Measurements from ENCODE around the gene GBE1. TPM values are rescaled to one million over a fixed set of nuclear protein-coding genes. Genes with fewer than 3 reads are reported as not detected.

GBE1 gene
- total RNA-seq, 5 donors from 2014 or later (not counting 1 experiment from before 2014, with no cell fraction given) = 8.1 to 9.2 (median 8.7) TPM

- ChIA-PET POLR2A (no interaction called here), CTCF (no interaction called here)
- H3K27me3 Mint-ChIP-seq = no peaks in the 10 kb centered on the region
- H3K27me3 ChIP-seq (replicated peaks in 1 of 2; ENCODE audit: control insufficient read depth in 2 of 2, extremely low read depth in 1 of 2, insufficient read depth in 2 of 2, low read length in 1 of 2) = no peaks in the 10 kb centered on the region
- H3K36me3 Mint-ChIP-seq = peaks cover 2% of the 10 kb centered on the region
- no peak overlapping the region for H3K27ac Mint-ChIP-seq
- H3K4me3 Mint-ChIP-seq = no peak overlapping the region
- no peaks in the 10 kb centered on the region for H3K9me3 ChIP-seq
- ATAC-seq (replicated peaks in 1 of 4) (no peak), DNase-seq (no peak)
- no peak overlapping the region for H3K4me3 ChIP-seq (ENCODE audit: control insufficient read depth in 1 of 2, extremely low read depth in 1 of 2, low read length in 1 of 2)
- 100% methylated on average over 10 of the region's 10 CpGs for WGBS (ENCODE audit: insufficient coverage)
- H3K36me3 ChIP-seq (ENCODE audit: control insufficient read depth in 2 of 2, extremely low read depth in 1 of 2, insufficient read depth in 1 of 2, low read length in 1 of 2) = no peaks in the 10 kb centered on the region
- no peaks in the 10 kb centered on the region for H3K4me1 ChIP-seq (ENCODE audit: control insufficient read depth in 1 of 2, extremely low read depth in 1 of 2, insufficient read depth in 2 of 2, low read length in 2 of 2)
- H3K4me1 Mint-ChIP-seq = no peaks in the 10 kb centered on the region
- H3K27ac ChIP-seq (ENCODE audit: low read length) = no peak overlapping the region
- H3K9me3 Mint-ChIP-seq = no peaks in the 10 kb centered on the region
Measured at GRCh38 chr3:81663114-81663513, 98.3 kb downstream of the GBE1 start.

- no CpG with 5 or more reads among the region's 1 CpG for WGBS (ENCODE audit: insufficient coverage)
- H3K36me3 Mint-ChIP-seq = no peaks in the 10 kb centered on the region
- Histone ChIP-seq H3K36me3 (ENCODE audit: control insufficient read depth in 2 of 2, extremely low read depth in 1 of 2, insufficient read depth in 1 of 2, low read length in 1 of 2) (no peaks in the 10 kb centered on the region), H3K27me3 (replicated peaks in 1 of 2; ENCODE audit: control insufficient read depth in 2 of 2, extremely low read depth in 1 of 2, insufficient read depth in 2 of 2, low read length in 1 of 2) (no peaks in the 10 kb centered on the region), H3K27ac (ENCODE audit: low read length) (no peak overlapping the region), H3K4me3 (ENCODE audit: control insufficient read depth in 1 of 2, extremely low read depth in 1 of 2, low read length in 1 of 2) (no peak overlapping the region), H3K9me3 (no peaks in the 10 kb centered on the region), H3K4me1 (ENCODE audit: control insufficient read depth in 1 of 2, extremely low read depth in 1 of 2, insufficient read depth in 2 of 2, low read length in 2 of 2) (no peaks in the 10 kb centered on the region)
- no peaks in the 10 kb centered on the region for H3K27me3 Mint-ChIP-seq
- H3K4me3 Mint-ChIP-seq = no peak overlapping the region
- no peak overlapping the region for H3K27ac Mint-ChIP-seq
- ATAC-seq (replicated peaks in 1 of 4) = no peak
- CTCF ChIA-PET = interaction anchor here in 1 of 2 donors (0.7 kb wide), 1 partner anchor 361 kb away, joined by 3 read pairs; no protein-coding TSS in a partner anchor
- DNase-seq = no peak
- no peaks in the 10 kb centered on the region for H3K9me3 Mint-ChIP-seq
- POLR2A ChIA-PET = no interaction called here
- H3K4me1 Mint-ChIP-seq = no peaks in the 10 kb centered on the region
Measured at GRCh38 chr3:81660036-81660435, 101.4 kb downstream of the GBE1 start.

GRCh38 chr3:81658322-81658997, 103.0 kb downstream of the GBE1 start:
- Mint-ChIP-seq H3K27me3 (no peaks in the 10 kb centered on the region), H3K4me3 (no peak overlapping the region), H3K4me1 (no peaks in the 10 kb centered on the region), H3K27ac (no peak overlapping the region), H3K9me3 (no peaks in the 10 kb centered on the region), H3K36me3 (no peaks in the 10 kb centered on the region)
- no peak overlapping the region for H3K4me3 ChIP-seq (ENCODE audit: control insufficient read depth in 1 of 2, extremely low read depth in 1 of 2, low read length in 1 of 2)
- ChIA-PET POLR2A (no interaction called here), CTCF (interaction anchor here in 1 of 2 donors (1.5 kb wide), 1 partner anchor 9 kb away, joined by 5 read pairs; no protein-coding TSS in a partner anchor)
- no peaks in the 10 kb centered on the region for H3K27me3 ChIP-seq (replicated peaks in 1 of 2; ENCODE audit: control insufficient read depth in 2 of 2, extremely low read depth in 1 of 2, insufficient read depth in 2 of 2, low read length in 1 of 2)
- no peak overlapping the region for H3K27ac ChIP-seq (ENCODE audit: low read length)
- H3K9me3 ChIP-seq = no peaks in the 10 kb centered on the region
- H3K4me1 ChIP-seq (ENCODE audit: control insufficient read depth in 1 of 2, extremely low read depth in 1 of 2, insufficient read depth in 2 of 2, low read length in 2 of 2) = no peaks in the 10 kb centered on the region
- DNase-seq = no peak
- no peaks in the 10 kb centered on the region for H3K36me3 ChIP-seq (ENCODE audit: control insufficient read depth in 2 of 2, extremely low read depth in 1 of 2, insufficient read depth in 1 of 2, low read length in 1 of 2)
- WGBS (ENCODE audit: insufficient coverage) = no CpG with 5 or more reads among the region's 3 CpGs
- ATAC-seq (replicated peaks in 1 of 4) = no peak

- Mint-ChIP-seq H3K27ac (no peak overlapping the region), H3K4me1 (no peaks in the 10 kb centered on the region), H3K9me3 (no peaks in the 10 kb centered on the region), H3K4me3 (no peak overlapping the region), H3K27me3 (no peaks in the 10 kb centered on the region), H3K36me3 (no peaks in the 10 kb centered on the region)
- no CpG with 5 or more reads among the region's 4 CpGs for WGBS (ENCODE audit: insufficient coverage)
- Histone ChIP-seq H3K27ac (ENCODE audit: low read length) (no peak overlapping the region), H3K4me1 (ENCODE audit: control insufficient read depth in 1 of 2, extremely low read depth in 1 of 2, insufficient read depth in 2 of 2, low read length in 2 of 2) (no peaks in the 10 kb centered on the region), H3K9me3 (no peaks in the 10 kb centered on the region), H3K4me3 (ENCODE audit: control insufficient read depth in 1 of 2, extremely low read depth in 1 of 2, low read length in 1 of 2) (no peak overlapping the region), H3K27me3 (replicated peaks in 1 of 2; ENCODE audit: control insufficient read depth in 2 of 2, extremely low read depth in 1 of 2, insufficient read depth in 2 of 2, low read length in 1 of 2) (no peaks in the 10 kb centered on the region), H3K36me3 (ENCODE audit: control insufficient read depth in 2 of 2, extremely low read depth in 1 of 2, insufficient read depth in 1 of 2, low read length in 1 of 2) (no peaks in the 10 kb centered on the region)
- ChIA-PET CTCF (interaction anchor here in 1 of 2 donors (0.5 kb wide), 1 partner anchor 24 kb away, joined by 4 read pairs; no protein-coding TSS in a partner anchor), POLR2A (no interaction called here)
- no peak for ATAC-seq (replicated peaks in 1 of 4)
- no peak for DNase-seq
Measured at GRCh38 chr3:81651139-81651538, 110.3 kb downstream of the GBE1 start.

GRCh38 chr3:81650187-81650586, 111.3 kb downstream of the GBE1 start:
- WGBS (ENCODE audit: insufficient coverage) = no CpG with 5 or more reads among the region's 3 CpGs
- CTCF ChIA-PET = no interaction called here
- DNase-seq (no peak), ATAC-seq (replicated peaks in 1 of 4) (no peak)
- Histone ChIP-seq H3K27me3 (replicated peaks in 1 of 2; ENCODE audit: control insufficient read depth in 2 of 2, extremely low read depth in 1 of 2, insufficient read depth in 2 of 2, low read length in 1 of 2) (no peaks in the 10 kb centered on the region), H3K27ac (ENCODE audit: low read length) (no peak overlapping the region), H3K4me1 (ENCODE audit: control insufficient read depth in 1 of 2, extremely low read depth in 1 of 2, insufficient read depth in 2 of 2, low read length in 2 of 2) (no peaks in the 10 kb centered on the region), H3K4me3 (ENCODE audit: control insufficient read depth in 1 of 2, extremely low read depth in 1 of 2, low read length in 1 of 2) (no peak overlapping the region), H3K36me3 (ENCODE audit: control insufficient read depth in 2 of 2, extremely low read depth in 1 of 2, insufficient read depth in 1 of 2, low read length in 1 of 2) (no peaks in the 10 kb centered on the region), H3K9me3 (no peaks in the 10 kb centered on the region)
- Mint-ChIP-seq H3K36me3 (no peaks in the 10 kb centered on the region), H3K27me3 (no peaks in the 10 kb centered on the region), H3K9me3 (no peaks in the 10 kb centered on the region), H3K27ac (no peak overlapping the region), H3K4me1 (no peaks in the 10 kb centered on the region), H3K4me3 (no peak overlapping the region)
- POLR2A ChIA-PET = interaction anchor here in 1 of 2 donors (0.6 kb wide), 1 partner anchor 1250 kb away, joined by 5 read pairs; no protein-coding TSS in a partner anchor

- ChIA-PET CTCF (no interaction called here), POLR2A (no interaction called here)
- no peak overlapping the region for H3K27ac ChIP-seq (ENCODE audit: low read length)
- H3K4me3 ChIP-seq (ENCODE audit: control insufficient read depth in 1 of 2, extremely low read depth in 1 of 2, low read length in 1 of 2) = no peak overlapping the region
- ATAC-seq (replicated peaks in 1 of 4) = no peak
- H3K36me3 ChIP-seq (ENCODE audit: control insufficient read depth in 2 of 2, extremely low read depth in 1 of 2, insufficient read depth in 1 of 2, low read length in 1 of 2) = no peaks in the 10 kb centered on the region
- no peak overlapping the region for H3K27ac Mint-ChIP-seq
- WGBS (ENCODE audit: insufficient coverage) = no CpG with 5 or more reads among the region's 1 CpG
- peaks cover 6% of the 10 kb centered on the region for H3K36me3 Mint-ChIP-seq
- H3K4me1 ChIP-seq (ENCODE audit: control insufficient read depth in 1 of 2, extremely low read depth in 1 of 2, insufficient read depth in 2 of 2, low read length in 2 of 2) = no peaks in the 10 kb centered on the region
- DNase-seq = no peak
- H3K9me3 Mint-ChIP-seq = no peaks in the 10 kb centered on the region
- H3K27me3 Mint-ChIP-seq = no peaks in the 10 kb centered on the region
- no peaks in the 10 kb centered on the region for H3K4me1 Mint-ChIP-seq
- no peaks in the 10 kb centered on the region for H3K9me3 ChIP-seq
- no peak overlapping the region for H3K4me3 Mint-ChIP-seq
- no peaks in the 10 kb centered on the region for H3K27me3 ChIP-seq (replicated peaks in 1 of 2; ENCODE audit: control insufficient read depth in 2 of 2, extremely low read depth in 1 of 2, insufficient read depth in 2 of 2, low read length in 1 of 2)
Measured at GRCh38 chr3:81645248-81645647, 116.2 kb downstream of the GBE1 start.
